ENCODE data around the gene CTH.

GRCh38 chr1:70426154-70427131 lies 15.4 kb downstream of the CTH start:
- TF ChIP-seq CTCF (IDR thresholded peaks at IDR 0.05) (no peak), POLR2A (IDR thresholded peaks at IDR 0.05) (no peak)

All from right lobe of liver (tissue), 4 donors.